HepG2 (cell line): ENCODE data around the gene KLHL35. TPM values are rescaled to one million over a fixed set of nuclear protein-coding genes. Genes with fewer than 3 reads are reported as not detected.

Experiments
- ARNT ChIP-seq: fragments of 450-650 bp; IDR thresholded peaks from 2 replicates; pipeline ENCODE4 v1.6.1; 2017
- ATF7-NPFF ChIP-seq: sonication (generic); formaldehyde crosslinking; IDR thresholded peaks from 2 replicates; pipeline ENCODE4 v1.8.1; 2023; ENCODE audit warnings: mild to moderate bottlenecking, low read depth, missing genetic modification reagents, moderate library complexity
- CBFB ChIP-seq: sonication (generic); formaldehyde crosslinking; IDR thresholded peaks from 2 replicates; pipeline ENCODE4 v1.4.0; 2020; ENCODE audit warnings: missing genetic modification reagents
- CENPT ChIP-seq: sonication (generic); formaldehyde crosslinking; IDR thresholded peaks from 2 replicates; pipeline ENCODE4 v1.8.0; 2022; ENCODE audit warnings: low read depth, mild to moderate bottlenecking, moderate library complexity, missing genetic modification reagents
- CREBL2 ChIP-seq: sonication (generic); formaldehyde crosslinking; IDR thresholded peaks from 2 replicates; pipeline ENCODE4 v1.8.1; 2023; ENCODE audit warnings: missing genetic modification reagents, mild to moderate bottlenecking, borderline replicate concordance
- HIVEP1 ChIP-seq: sonication (generic); formaldehyde crosslinking; IDR thresholded peaks from 2 replicates; pipeline ENCODE4 v1.4.0; 2020; ENCODE audit warnings: mild to moderate bottlenecking, missing genetic modification reagents
- JUNB ChIP-seq: sonication (generic); formaldehyde crosslinking; IDR thresholded peaks from 2 replicates; pipeline ENCODE4 v1.8.0; 2022; ENCODE audit warnings: missing genetic modification reagents, mild to moderate bottlenecking, borderline replicate concordance
- KDM2A ChIP-seq: sonication (generic); formaldehyde crosslinking; IDR thresholded peaks from 2 replicates; pipeline ENCODE4 v1.4.0; 2020; ENCODE audit warnings: low read depth, missing genetic modification reagents, borderline replicate concordance
- MEF2D ChIP-seq: sonication (generic); formaldehyde crosslinking; IDR thresholded peaks from 2 replicates; pipeline ENCODE4 v1.5.1; 2020; ENCODE audit warnings: mild to moderate bottlenecking, missing genetic modification reagents
- MTA1 ChIP-seq: sonication (generic); formaldehyde crosslinking; IDR thresholded peaks from 2 replicates; pipeline ENCODE4 v1.4.0; 2020; ENCODE audit warnings: missing genetic modification reagents, mild to moderate bottlenecking, borderline replicate concordance
- NR2C2 ChIP-seq: sonication (generic); formaldehyde crosslinking; IDR thresholded peaks from 2 replicates; pipeline ENCODE4 v1.4.0; 2020; ENCODE audit warnings: missing genetic modification reagents, mild to moderate bottlenecking, moderate library complexity, borderline replicate concordance
- RXRB ChIP-seq: IDR thresholded peaks from 2 replicates; pipeline ENCODE4 v1.6.1; 2016; ENCODE audit warnings: borderline replicate concordance, missing genetic modification reagents, missing compliant biosample characterization
- SMYD3 ChIP-seq: sonication (generic); formaldehyde crosslinking; IDR thresholded peaks from 2 replicates; pipeline ENCODE4 v1.8.1; 2023; ENCODE audit warnings: mild to moderate bottlenecking, missing genetic modification reagents
- SNAPC2 ChIP-seq: sonication (generic); formaldehyde crosslinking; IDR thresholded peaks from 2 replicates; pipeline ENCODE4 v1.8.1; 2022; ENCODE audit warnings: mild to moderate bottlenecking, missing genetic modification reagents
- ZFP41 ChIP-seq: sonication (generic); formaldehyde crosslinking; IDR thresholded peaks from 2 replicates; pipeline ENCODE4 v1.4.0; 2020; ENCODE audit warnings: mild to moderate bottlenecking, missing genetic modification reagents, borderline replicate concordance
- ZNF136 ChIP-seq: sonication (generic); formaldehyde crosslinking; IDR thresholded peaks from 2 replicates; pipeline ENCODE4 v1.8.1; 2022; ENCODE audit warnings: low read depth, mild to moderate bottlenecking, moderate library complexity, missing genetic modification reagents
- ZNF75D ChIP-seq: sonication (generic); formaldehyde crosslinking; IDR thresholded peaks from 2 replicates; pipeline ENCODE4 v1.8.1; 2023; ENCODE audit warnings: missing genetic modification reagents, mild to moderate bottlenecking, borderline replicate concordance
- ZNF839 ChIP-seq: sonication (generic); formaldehyde crosslinking; IDR thresholded peaks from 2 replicates; pipeline ENCODE4 v1.4.0; 2020; ENCODE audit warnings: missing genetic modification reagents, mild to moderate bottlenecking, borderline replicate concordance
- ZNF891 ChIP-seq: sonication (generic); formaldehyde crosslinking; IDR thresholded peaks from 2 replicates; pipeline ENCODE4 v1.5.0; 2020; ENCODE audit warnings: mild to moderate bottlenecking, missing genetic modification reagents
- polyA plus RNA-seq, 8 experiments: library from polyadenylated mRNA; depleted of rRNA in 3 of 8; stranded (reverse) in 7 of 8; unstranded in 1 of 8; fragments of >200 nt; fragmentation: Illumina TruSeq in 4 of 8; extraction: Trizol in 4 of 8; gene quantifications; 2 replicates each; pipeline versions ENCODE4 v1.2.1 to v1.2.3, GENCODE V29; 2011 to 2016; ENCODE audit warnings: low read depth in 4 of 8, missing spikeins in 1 of 8, mixed read lengths in 1 of 8; ENCODE audit not compliant: insufficient read depth in 1 of 8
- total RNA-seq, 5 experiments: library from RNA; depleted of rRNA; stranded (reverse); fragments of >200 nt; fragmentation: Illumina TruSeq; extraction: Trizol; gene quantifications; 2 replicates each; pipeline ENCODE4 v1.2.3, GENCODE V29; 2016; ENCODE audit warnings: low read depth in 1 of 5
- TF ChIP-seq, protein P1 (sequence below): sonication (generic); formaldehyde crosslinking; IDR thresholded peaks from 2 replicates; pipeline ENCODE4 v1.4.0; 2020; ENCODE audit warnings: mild to moderate bottlenecking, missing genetic modification reagents
- TF ChIP-seq, protein P2 (sequence below), 2 experiments: sonication (generic) in 1 of 2; formaldehyde crosslinking in 1 of 2; IDR thresholded peaks; 2 replicates each; pipeline versions ENCODE4 v1.4.0 to v1.6.1; 2016 to 2020; ENCODE audit warnings: borderline replicate concordance in 1 of 2, low read depth in 1 of 2, mild to moderate bottlenecking in 1 of 2, missing genetic modification reagents in 1 of 2
- TF ChIP-seq, protein P3 (sequence below): fragments of 450-650 bp; IDR thresholded peaks from 2 replicates; pipeline ENCODE4 v1.6.1; 2016

KLHL35 gene
- total and polyA plus RNA-seq, 2 of the 13 experiments (the other 11 are each of a cell fraction or from before 2014, with no cell fraction given): not detected

DNA sequence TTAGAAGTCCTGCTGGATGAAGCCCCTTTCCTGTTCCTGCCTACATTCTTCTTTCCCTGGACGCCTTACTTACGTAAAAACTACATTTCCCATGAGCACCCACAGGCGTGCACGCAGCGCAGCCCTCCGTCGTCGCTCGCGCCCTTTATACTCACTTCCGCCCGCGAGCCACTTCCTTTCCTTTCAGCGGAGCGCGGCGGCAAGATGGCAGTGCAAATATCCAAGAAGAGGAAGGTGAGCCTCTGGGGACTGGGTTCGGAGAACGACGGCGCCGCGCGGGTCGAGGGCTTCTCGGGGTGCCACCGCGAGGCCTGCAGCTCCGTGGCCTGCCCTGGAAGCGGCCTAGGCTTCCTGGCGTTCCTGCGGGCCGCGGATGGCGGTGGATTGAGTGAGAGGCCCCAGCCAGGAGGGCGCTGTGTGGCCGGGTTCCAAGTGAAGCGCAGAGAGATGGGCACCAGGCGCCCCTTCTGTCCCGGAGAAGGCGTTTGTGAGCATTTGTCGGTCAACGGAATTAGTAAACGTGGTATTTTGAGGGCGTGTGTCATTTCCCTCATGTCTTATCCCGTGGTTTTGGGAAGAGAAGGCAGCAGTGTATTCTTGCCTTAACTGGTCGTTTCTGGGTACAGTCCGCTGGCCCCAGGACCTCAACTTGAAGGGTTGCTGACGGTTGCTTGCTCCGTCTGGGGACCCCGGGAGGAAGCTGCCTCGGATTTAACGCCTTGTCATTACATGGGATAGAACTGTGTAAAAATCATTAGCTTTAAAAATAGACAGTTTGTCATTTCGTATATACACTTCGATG is 33.5 kb downstream of the KLHL35 start, which contains the start of gene RPS3 (continued):
- TF ChIP-seq SMYD3 (CRISPR knock-in tag) (peak; percentile 86; the same call in 1 of the 2 replicates), ZNF891 (CRISPR knock-in tag) (peak; percentile 96), CBFB (CRISPR knock-in tag) (peak; percentile 76), CREBL2 (peak; percentile 88; the same call in 1 of the 2 replicates), MTA1 (CRISPR knock-in tag) (no peak), HIVEP1 (CRISPR knock-in tag) (peak; percentile 88), SNAPC2 (CRISPR knock-in tag) (peak; percentile 95), NR2C2 (CRISPR knock-in tag) (peak; percentile 95), MEF2D (CRISPR knock-in tag) (peak; percentile 90), ATF7-NPFF (CRISPR knock-in tag) (peak; percentile 71; the same call in 1 of the 2 replicates), ZNF839 (CRISPR knock-in tag) (peak; percentile 78; the same call in 1 of the 2 replicates), RXRB (CRISPR knock-in tag) (peak; percentile 84; the same call in 1 of the 2 replicates), JUNB (CRISPR knock-in tag) (no peak), KDM2A (CRISPR knock-in tag) (peak; percentile 96; the same call in 1 of the 2 replicates), CENPT (CRISPR knock-in tag) (no peak), ZNF136 (CRISPR knock-in tag) (peak; percentile 82; the same call in 1 of the 2 replicates), ZNF75D (CRISPR knock-in tag) (no peak), ARNT (no peak), ZFP41 (CRISPR knock-in tag) (peak; percentile 93; the same call in 1 of the 2 replicates)
- TF ChIP-seq, protein P1, sequence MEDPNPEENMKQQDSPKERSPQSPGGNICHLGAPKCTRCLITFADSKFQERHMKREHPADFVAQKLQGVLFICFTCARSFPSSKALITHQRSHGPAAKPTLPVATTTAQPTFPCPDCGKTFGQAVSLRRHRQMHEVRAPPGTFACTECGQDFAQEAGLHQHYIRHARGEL: 0 out of 2 replicates have a peak, but pooled peaks have one; percentile 43
- TF ChIP-seq, protein P2, sequence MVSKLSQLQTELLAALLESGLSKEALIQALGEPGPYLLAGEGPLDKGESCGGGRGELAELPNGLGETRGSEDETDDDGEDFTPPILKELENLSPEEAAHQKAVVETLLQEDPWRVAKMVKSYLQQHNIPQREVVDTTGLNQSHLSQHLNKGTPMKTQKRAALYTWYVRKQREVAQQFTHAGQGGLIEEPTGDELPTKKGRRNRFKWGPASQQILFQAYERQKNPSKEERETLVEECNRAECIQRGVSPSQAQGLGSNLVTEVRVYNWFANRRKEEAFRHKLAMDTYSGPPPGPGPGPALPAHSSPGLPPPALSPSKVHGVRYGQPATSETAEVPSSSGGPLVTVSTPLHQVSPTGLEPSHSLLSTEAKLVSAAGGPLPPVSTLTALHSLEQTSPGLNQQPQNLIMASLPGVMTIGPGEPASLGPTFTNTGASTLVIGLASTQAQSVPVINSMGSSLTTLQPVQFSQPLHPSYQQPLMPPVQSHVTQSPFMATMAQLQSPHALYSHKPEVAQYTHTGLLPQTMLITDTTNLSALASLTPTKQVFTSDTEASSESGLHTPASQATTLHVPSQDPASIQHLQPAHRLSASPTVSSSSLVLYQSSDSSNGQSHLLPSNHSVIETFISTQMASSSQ (IDR thresholded peaks at IDR 0.05; ENCODE audit: low read depth): no peak
- TF ChIP-seq, protein P2 (CRISPR knock-in tag; IDR thresholded peaks at IDR 0.05; ENCODE audit: borderline replicate concordance): peak; percentile 67; the same call in 1 of the 2 replicates
- TF ChIP-seq, protein P3, sequence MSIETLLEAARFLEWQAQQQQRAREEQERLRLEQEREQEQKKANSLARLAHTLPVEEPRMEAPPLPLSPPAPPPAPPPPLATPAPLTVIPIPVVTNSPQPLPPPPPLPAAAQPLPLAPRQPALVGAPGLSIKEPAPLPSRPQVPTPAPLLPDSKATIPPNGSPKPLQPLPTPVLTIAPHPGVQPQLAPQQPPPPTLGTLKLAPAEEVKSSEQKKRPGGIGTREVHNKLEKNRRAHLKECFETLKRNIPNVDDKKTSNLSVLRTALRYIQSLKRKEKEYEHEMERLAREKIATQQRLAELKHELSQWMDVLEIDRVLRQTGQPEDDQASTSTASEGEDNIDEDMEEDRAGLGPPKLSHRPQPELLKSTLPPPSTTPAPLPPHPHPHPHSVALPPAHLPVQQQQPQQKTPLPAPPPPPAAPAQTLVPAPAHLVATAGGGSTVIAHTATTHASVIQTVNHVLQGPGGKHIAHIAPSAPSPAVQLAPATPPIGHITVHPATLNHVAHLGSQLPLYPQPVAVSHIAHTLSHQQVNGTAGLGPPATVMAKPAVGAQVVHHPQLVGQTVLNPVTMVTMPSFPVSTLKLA: no peak
